Kidney (tissue), 14 donors: ENCODE data around the gene CAMK2G. TPM values are rescaled to one million over a fixed set of nuclear protein-coding genes. Genes with fewer than 3 reads are reported as not detected.

Experiments
- DNase-seq, 5 donors: peaks; one replicate each; pipeline ENCODE4 v3.0.0-alpha.2; 2013 to 2020
- FAIRE-seq: peaks from 2 replicates; lab custom pipeline; 2012; peaks lifted over from hg19 to GRCh38; lab: Jason Lieb, UNC
- H3K27ac ChIP-seq, 2 donors: one replicate each; pipeline ENCODE4 v1.7.0; 2013; ENCODE audit warnings: low read depth in 2 of 2, low read length in 2 of 2, inconsistent platforms in 1 of 2
- H3K27me3 ChIP-seq: one replicate; pipeline ENCODE4 v1.7.1; 2013; ENCODE audit warnings: low read length, inconsistent platforms; ENCODE audit not compliant: control insufficient read depth, insufficient read depth
- H3K36me3 ChIP-seq, 3 donors: one replicate each; pipeline versions ENCODE4 v1.7.0 to v1.7.1; 2013; ENCODE audit warnings: low read length in 3 of 3, control low read depth in 1 of 3, inconsistent platforms in 1 of 3; ENCODE audit not compliant: insufficient read depth in 3 of 3, control insufficient read depth in 2 of 3
- H3K4me1 ChIP-seq, 3 donors: one replicate each; pipeline versions ENCODE4 v1.7.0 to v1.7.1; 2013; ENCODE audit warnings: low read length in 3 of 3, inconsistent platforms in 1 of 3, low read depth in 1 of 3; ENCODE audit not compliant: control insufficient read depth in 2 of 3, insufficient read depth in 2 of 3
- H3K4me3 ChIP-seq, 3 donors: one replicate each; pipeline versions ENCODE4 v1.7.0 to v1.8.1; 2013; ENCODE audit warnings: low read length in 3 of 3, control low read depth in 1 of 3, inconsistent platforms in 1 of 3
- H3K9ac ChIP-seq, 3 donors: one replicate each; pipeline versions ENCODE4 v1.7.0 to v1.7.1; 2013; ENCODE audit warnings: low read length in 3 of 3, control low read depth in 1 of 3, inconsistent platforms in 1 of 3
- H3K9me3 ChIP-seq, 3 donors: one replicate each; pipeline versions ENCODE4 v1.7.0 to v1.7.1; 2013; ENCODE audit warnings: low read length in 3 of 3, control low read depth in 1 of 3, inconsistent platforms in 1 of 3; ENCODE audit not compliant: control insufficient read depth in 2 of 3, insufficient read depth in 1 of 3
- intact Hi-C: fragments of 100-400 bp; cut with DNase I; formaldehyde crosslinking; loops from one replicate; pipeline ENCODE4 v1.11.1; 2022
- polyA plus RNA-seq: library from polyadenylated mRNA; stranded (reverse); fragments of 350-450 nt; fragmentation: Illumina TruSeq; extraction: RNeasy Lipid Tissue Mini Kit (QIAGEN cat#74804); gene quantifications from one replicate; pipeline ENCODE4 v1.2.3, GENCODE V29; 2014; ENCODE audit warnings: low read depth, low replicate concordance; ENCODE audit not compliant: insufficient read depth
- total RNA-seq: library from RNA; stranded (reverse); fragmentation: NEBNext Ultra II Directional; extraction: Animal tissue kit (Norgen Biotek cat#: 25700); gene quantifications from one replicate; pipeline ENCODE4 v1.2.1, GENCODE V29; 2021
- TF ChIP-seq, protein P1 (sequence below): IDR thresholded peaks from 3 replicates; pipeline ENCODE4 v1.5.1; 2012; ENCODE audit warnings: mild to moderate bottlenecking, moderate library complexity, borderline replicate concordance; ENCODE audit not compliant: insufficient read depth; ENCODE audit errors: extremely low read depth
- donor health status: control.
- donor health status: control.
- donor health status: control.
- donor health status: control.
- donor health status: control.
- donor health status: DM: yes; HTN: yes; CAD: no.
- donor health status: Normal renal cell carcinoma (clear cell type).

CAMK2G gene
- total and polyA plus RNA-seq, 2 donors from 2014 or later: 21.0 to 29.1 TPM

DNA sequence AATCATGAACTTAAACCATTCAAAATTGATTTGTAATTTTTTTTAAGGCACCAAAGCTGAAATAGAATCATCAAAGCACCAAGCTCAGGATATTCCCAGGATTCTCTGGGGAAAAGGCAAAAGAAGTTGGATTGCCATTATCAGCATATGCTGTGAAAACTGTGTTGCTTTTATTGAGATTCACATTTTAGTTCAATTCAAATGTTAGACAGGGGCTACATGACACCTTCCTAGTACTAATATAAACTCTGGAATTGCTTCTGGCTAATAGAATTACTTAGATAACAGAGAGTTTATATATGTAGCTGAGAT lies 58.7 kb downstream of the CAMK2G start:
- no peak for FAIRE-seq
- Histone ChIP-seq H3K27me3 (no peaks in the 10 kb centered on the region), H3K36me3 (peaks cover 2 to 25% (median 4%) of the 10 kb centered on the region in 3 donors), H3K9ac (no peak overlapping the region), H3K4me3 (no peak overlapping the region), H3K27ac (no peak overlapping the region), H3K9me3 (no peaks in the 10 kb centered on the region), H3K4me1 (peaks cover 0 to 10% (median 3%) of the 10 kb centered on the region in 3 donors)
- intact Hi-C loops: no loop called here
- DNase-seq: no peak
- TF ChIP-seq, protein P1, sequence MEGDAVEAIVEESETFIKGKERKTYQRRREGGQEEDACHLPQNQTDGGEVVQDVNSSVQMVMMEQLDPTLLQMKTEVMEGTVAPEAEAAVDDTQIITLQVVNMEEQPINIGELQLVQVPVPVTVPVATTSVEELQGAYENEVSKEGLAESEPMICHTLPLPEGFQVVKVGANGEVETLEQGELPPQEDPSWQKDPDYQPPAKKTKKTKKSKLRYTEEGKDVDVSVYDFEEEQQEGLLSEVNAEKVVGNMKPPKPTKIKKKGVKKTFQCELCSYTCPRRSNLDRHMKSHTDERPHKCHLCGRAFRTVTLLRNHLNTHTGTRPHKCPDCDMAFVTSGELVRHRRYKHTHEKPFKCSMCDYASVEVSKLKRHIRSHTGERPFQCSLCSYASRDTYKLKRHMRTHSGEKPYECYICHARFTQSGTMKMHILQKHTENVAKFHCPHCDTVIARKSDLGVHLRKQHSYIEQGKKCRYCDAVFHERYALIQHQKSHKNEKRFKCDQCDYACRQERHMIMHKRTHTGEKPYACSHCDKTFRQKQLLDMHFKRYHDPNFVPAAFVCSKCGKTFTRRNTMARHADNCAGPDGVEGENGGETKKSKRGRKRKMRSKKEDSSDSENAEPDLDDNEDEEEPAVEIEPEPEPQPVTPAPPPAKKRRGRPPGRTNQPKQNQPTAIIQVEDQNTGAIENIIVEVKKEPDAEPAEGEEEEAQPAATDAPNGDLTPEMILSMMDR: no peak

DNA sequence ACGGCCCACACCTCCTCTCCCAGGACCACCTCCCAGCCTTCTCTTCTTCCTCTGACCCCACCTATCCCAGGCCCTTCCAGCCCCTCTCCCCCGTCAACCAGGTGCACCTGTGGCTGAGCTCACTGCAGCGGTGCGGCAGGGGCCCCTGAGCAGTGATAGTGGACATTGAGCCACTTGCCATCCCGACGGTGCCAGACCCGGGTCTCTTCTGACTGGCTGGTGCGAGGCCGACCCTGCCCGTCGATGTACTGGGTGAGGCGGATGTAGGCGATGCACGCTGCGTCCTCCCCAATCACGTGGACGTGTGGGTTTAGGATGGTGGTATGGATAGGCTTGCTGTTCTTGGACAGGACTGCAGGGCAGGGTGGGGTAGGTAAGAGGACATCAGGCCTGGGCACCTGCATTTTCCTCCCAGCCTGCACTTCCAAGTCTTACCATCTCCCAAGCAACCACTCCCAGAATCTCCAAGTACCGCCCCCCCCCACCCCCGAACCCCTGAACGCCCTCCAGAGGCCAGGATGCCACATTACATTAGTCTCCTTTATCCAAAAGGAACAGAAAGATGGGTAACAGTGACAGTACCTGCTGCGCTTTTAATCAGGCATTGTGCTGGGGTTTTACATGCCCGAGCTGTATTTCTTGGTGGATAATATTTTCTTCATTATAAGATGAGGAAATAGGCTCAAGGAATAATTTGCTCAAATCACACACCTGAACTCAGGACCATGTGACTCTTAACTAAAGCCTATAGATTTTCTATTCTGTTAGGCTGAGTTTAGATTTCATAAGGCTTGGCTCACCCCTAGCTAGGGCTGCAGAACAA lies 59.2 kb downstream of the CAMK2G start:
- Histone ChIP-seq H3K36me3 (peaks cover 2 to 25% (median 4%) of the 10 kb centered on the region in 3 donors), H3K9ac (no peak overlapping the region), H3K9me3 (no peaks in the 10 kb centered on the region), H3K4me3 (no peak overlapping the region), H3K27me3 (no peaks in the 10 kb centered on the region), H3K27ac (no peak overlapping the region), H3K4me1 (peaks cover 0 to 10% (median 6%) of the 10 kb centered on the region in 3 donors)
- DNase-seq (no peak), FAIRE-seq (no peak)
- TF ChIP-seq, protein P1: no peak
- intact Hi-C loops: no loop called here

DNA sequence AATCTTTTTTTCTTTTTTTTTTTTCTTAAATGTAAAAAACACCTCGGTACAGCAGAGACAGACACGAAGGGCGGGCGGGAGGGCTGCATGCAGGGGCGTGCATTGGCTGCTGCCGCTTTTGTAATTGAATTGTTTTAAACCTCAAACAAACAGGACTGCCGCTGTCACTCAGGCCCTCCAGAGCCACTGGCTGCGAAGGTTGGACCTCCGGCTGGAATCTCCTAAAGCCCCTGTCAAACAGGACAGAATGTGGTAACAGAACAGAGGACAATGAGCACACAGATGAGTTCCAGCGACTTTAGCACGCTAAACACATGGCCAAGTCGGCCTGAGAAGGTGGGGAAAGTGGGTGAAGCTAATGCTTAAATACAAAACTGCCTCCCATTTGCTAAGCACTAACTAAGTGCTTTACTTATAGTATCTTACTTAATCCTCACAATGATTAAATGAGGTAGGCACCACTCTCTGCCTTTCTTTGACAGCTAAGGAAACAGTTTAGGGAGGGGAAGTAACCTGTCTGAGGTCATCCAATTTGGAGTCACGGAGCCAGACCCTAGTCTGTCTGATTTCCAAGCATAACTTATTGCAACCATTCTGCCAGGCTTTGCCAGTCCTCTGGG lies 60.0 kb downstream of the CAMK2G start:
- no peaks in the 10 kb centered on the region for H3K9me3 ChIP-seq
- H3K36me3 ChIP-seq: peaks cover 2 to 25% (median 4%) of the 10 kb centered on the region in 3 donors
- no peak overlapping the region for H3K27ac ChIP-seq
- TF ChIP-seq, protein P1: no peak
- DNase-seq: no peak
- H3K4me1 ChIP-seq: peaks cover 0 to 10% (median 3%) of the 10 kb centered on the region in 3 donors
- H3K9ac ChIP-seq: no peak overlapping the region
- no peak overlapping the region for H3K4me3 ChIP-seq
- H3K27me3 ChIP-seq: no peaks in the 10 kb centered on the region
- FAIRE-seq: no peak
- intact Hi-C loops: no loop called here
